IMR-90 (cell line): ENCODE data around the gene BTBD1. TPM values are rescaled to one million over a fixed set of nuclear protein-coding genes. Genes with fewer than 3 reads are reported as not detected.
A peak's percentile ranks its signal among the peaks of the same experiment; 100 is the strongest.

Experiments
- ATAC-seq: fragments of 200-7000 bp; cut with Tn5 transposase; 2 replicates; pipeline ENCODE4 v1.9.1; 2020; ENCODE audit warnings: low read depth, mild to moderate bottlenecking, moderate library complexity
- BruUV-seq: library from RNA; stranded (reverse); fragments of 400-500 nt; replicated peaks from 2 replicates; lab custom pipeline; 2021; lab: Mats Ljungman, UMichigan
- CTCF ChIA-PET: fragments of 300-600 bp; formaldehyde crosslinking; extraction: SDS; loops from one replicate; lab custom pipeline; 2021; ENCODE audit warnings: antibody characterized with exemption; lab: Yijun Ruan, JAX
- POLR2A ChIA-PET: fragments of 300-600 bp; sonication (Branson Sonifier 250); formaldehyde crosslinking; loops from one replicate; lab custom pipeline; 2022; ENCODE audit warnings: antibody characterized with exemption; ENCODE audit not compliant: unreplicated experiment; lab: Charles Lee
- DNase-seq: peaks from one replicate; pipeline ENCODE4 v3.0.0; 2013
- H2AFZ ChIP-seq: replicated peaks from 2 replicates; pipeline ENCODE3; 2013; ENCODE audit warnings: low read length, mild to moderate bottlenecking; ENCODE audit not compliant: poor library complexity
- H2AK5ac ChIP-seq: 2 replicates; pipeline ENCODE4 v1.6.1; 2013; ENCODE audit warnings: low read depth, low read length, inconsistent platforms
- H2AK9ac ChIP-seq: replicated peaks from 2 replicates; pipeline ENCODE3; 2013; ENCODE audit warnings: mild to moderate bottlenecking, low read depth, low read length, moderate library complexity; ENCODE audit not compliant: poor library complexity
- H2BK120ac ChIP-seq: 2 replicates; pipeline ENCODE4 v1.6.1; 2013; ENCODE audit warnings: low read depth, low read length, inconsistent platforms
- H2BK15ac ChIP-seq: 3 replicates; pipeline ENCODE4 v1.6.1; 2013; ENCODE audit warnings: low read depth, low read length, inconsistent platforms
- H2BK20ac ChIP-seq: 2 replicates; pipeline ENCODE4 v1.6.1; 2013; ENCODE audit warnings: low read depth, mild to moderate bottlenecking, inconsistent platforms, low read length, moderate library complexity
- H2BK5ac ChIP-seq: 2 replicates; pipeline ENCODE4 v1.6.1; 2013; ENCODE audit warnings: mild to moderate bottlenecking, low read depth, low read length, inconsistent platforms; ENCODE audit not compliant: poor library complexity, severe bottlenecking
- H3K14ac ChIP-seq: replicated peaks from 2 replicates; pipeline ENCODE4 v1.6.1; 2013; ENCODE audit warnings: low read depth, low read length, inconsistent platforms
- H3K18ac ChIP-seq: 2 replicates; pipeline ENCODE4 v1.6.1; 2013; ENCODE audit warnings: low read depth, low read length, control low read depth
- H3K23ac ChIP-seq: 2 replicates; pipeline ENCODE4 v1.6.1; 2013; ENCODE audit warnings: low read depth, low read length, inconsistent platforms
- H3K27ac ChIP-seq: 2 replicates; pipeline ENCODE4 v1.5.1; 2013; ENCODE audit warnings: mild to moderate bottlenecking, control low read depth, low read length; ENCODE audit not compliant: insufficient read depth
- H3K27me3 ChIP-seq: 2 replicates; pipeline ENCODE4 v1.6.1; 2013; ENCODE audit warnings: low read length; ENCODE audit not compliant: control insufficient read depth, insufficient read depth
- H3K36me3 ChIP-seq: 2 replicates; pipeline ENCODE4 v1.6.1; 2013; ENCODE audit warnings: low read length, mixed read lengths; ENCODE audit not compliant: control insufficient read depth, insufficient read depth
- H3K4ac ChIP-seq: 2 replicates; pipeline ENCODE4 v1.6.1; 2013; ENCODE audit warnings: low read depth, low read length, inconsistent platforms
- H3K4me1 ChIP-seq: 2 replicates; pipeline ENCODE4 v1.6.1; 2013; ENCODE audit warnings: low read length, mixed read lengths; ENCODE audit not compliant: control insufficient read depth, insufficient read depth
- H3K4me2 ChIP-seq: 2 replicates; pipeline ENCODE4 v1.6.1; 2013; ENCODE audit warnings: low read depth, mild to moderate bottlenecking, control low read depth, low read length, moderate library complexity
- H3K4me3 ChIP-seq: 2 replicates; pipeline ENCODE4 v1.5.1; 2013; ENCODE audit warnings: low read depth, mild to moderate bottlenecking, control low read depth, low read length, moderate library complexity; ENCODE audit not compliant: insufficient read depth
- H3K56ac ChIP-seq: 2 replicates; pipeline ENCODE4 v1.6.1; 2013; ENCODE audit warnings: low read length, inconsistent platforms; ENCODE audit not compliant: insufficient read depth; ENCODE audit errors: extremely low read depth
- H3K79me1 ChIP-seq, 2 experiments: 2 replicates each; pipeline ENCODE4 v1.6.1; 2013; ENCODE audit warnings: low read length in 2 of 2, inconsistent platforms in 1 of 2, low read depth in 1 of 2
- H3K9ac ChIP-seq: 2 replicates; pipeline ENCODE4 v1.6.1; 2013; ENCODE audit warnings: low read depth, low read length, control low read depth
- H3K9me1 ChIP-seq: 2 replicates; pipeline ENCODE4 v1.6.1; 2013; ENCODE audit warnings: low read length, inconsistent platforms; ENCODE audit not compliant: insufficient read depth
- H3K9me3 ChIP-seq: 2 replicates; pipeline ENCODE4 v1.6.1; 2013; ENCODE audit warnings: low read length; ENCODE audit not compliant: control insufficient read depth, insufficient read depth
- H4K20me1 ChIP-seq: 2 replicates; pipeline ENCODE4 v1.6.1; 2013; ENCODE audit warnings: low read length, inconsistent platforms; ENCODE audit not compliant: insufficient read depth
- H4K5ac ChIP-seq: 2 replicates; pipeline ENCODE4 v1.6.1; 2013; ENCODE audit warnings: mild to moderate bottlenecking, low read depth, low read length, control low read depth
- H4K8ac ChIP-seq, 2 experiments: 2 replicates each; pipeline ENCODE4 v1.6.1; 2013; ENCODE audit warnings: low read depth in 2 of 2, low read length in 2 of 2, control low read depth in 1 of 2, inconsistent platforms in 1 of 2
- H4K91ac ChIP-seq: 2 replicates; pipeline ENCODE4 v1.6.1; 2013; ENCODE audit warnings: low read depth, low read length, inconsistent platforms; ENCODE audit not compliant: insufficient read depth
- BHLHE40 ChIP-seq: fragments of 150-350 bp; IDR thresholded peaks from 2 replicates; pipeline ENCODE4 v1.6.1; 2016; ENCODE audit warnings: mild to moderate bottlenecking, low read depth, low read length
- CEBPB ChIP-seq: IDR thresholded peaks from 2 replicates; pipeline ENCODE4 v1.6.1; 2012; ENCODE audit warnings: low read depth, low read length, improper control_type of control experiment
- CHD1 ChIP-seq: IDR thresholded peaks from 2 replicates; pipeline ENCODE4 v1.6.1; 2012; ENCODE audit warnings: low read depth, low read length, improper control_type of control experiment
- CTCF ChIP-seq: conservative IDR thresholded peaks from 2 replicates; pipeline ENCODE4 v1.5.1; 2012; ENCODE audit warnings: mild to moderate bottlenecking, low read depth, low read length, improper control_type of control experiment
- ELK1 ChIP-seq: fragments of 150-350 bp; IDR thresholded peaks from 2 replicates; pipeline ENCODE4 v1.6.1; 2016; ENCODE audit warnings: low read depth, mild to moderate bottlenecking, low read length, moderate library complexity, borderline replicate concordance
- FOS ChIP-seq: fragments of 150-350 bp; IDR thresholded peaks from 2 replicates; pipeline ENCODE4 v1.6.1; 2016; ENCODE audit warnings: low read depth, low read length
- MAFK ChIP-seq: IDR thresholded peaks from 2 replicates; pipeline ENCODE4 v1.6.1; 2012; ENCODE audit warnings: low read depth, low read length, improper control_type of control experiment
- MAZ ChIP-seq: IDR thresholded peaks from 2 replicates; pipeline ENCODE4 v1.6.1; 2012; ENCODE audit warnings: low read depth, mild to moderate bottlenecking, low read length, improper control_type of control experiment, moderate library complexity, borderline replicate concordance
- NFE2L2 ChIP-seq: fragments of 150-350 bp; IDR thresholded peaks from 2 replicates; pipeline ENCODE4 v1.6.1; 2016; ENCODE audit warnings: low read depth, mild to moderate bottlenecking, low read length
- RAD21 ChIP-seq: IDR thresholded peaks from 2 replicates; pipeline ENCODE4 v1.6.1; 2012; ENCODE audit warnings: low read length, improper control_type of control experiment
- RFX5 ChIP-seq: IDR thresholded peaks from 2 replicates; pipeline ENCODE4 v1.8.0; 2012; ENCODE audit warnings: low read depth, mild to moderate bottlenecking, low read length, moderate library complexity
- SMC3 ChIP-seq: fragments of 150-350 bp; IDR thresholded peaks from 2 replicates; pipeline ENCODE4 v1.6.1; 2016; ENCODE audit warnings: low read depth, mild to moderate bottlenecking, antibody characterized with exemption, low read length, moderate library complexity
- USF2 ChIP-seq: fragments of 150-350 bp; IDR thresholded peaks from 2 replicates; pipeline ENCODE4 v1.6.1; 2017; ENCODE audit warnings: mild to moderate bottlenecking, antibody characterized with exemption, low read length, low read depth
- WGBS, 2 experiments: methylation state at CpG; one replicate each; pipeline versions ENCODE4 v1.1.5 to v1.1.7; 2013; ENCODE audit warnings: missing lambda C conversion rate in 2 of 2; ENCODE audit not compliant: insufficient read length in 1 of 2; ENCODE audit errors: extremely low coverage in 2 of 2; 5-methylcytosine and 5-hydroxymethylcytosine counted together
- dilution Hi-C: fragments of 300-500 bp; cut with HindIII; formaldehyde crosslinking; loops from one replicate; pipeline ENCODE4 v1.14.3; 2018; ENCODE audit warnings: low sequenced_read_pairs; ENCODE audit not compliant: unreplicated experiment
- in situ Hi-C: fragments of 300-500 bp; cut with MboI; formaldehyde crosslinking; loops from 3 replicates; pipeline ENCODE4 v1.14.3; 2019; ENCODE audit warnings: low sequenced_read_pairs, inconsistent platforms, mixed read lengths
- intact Hi-C: fragments of 100-400 bp; cut with micrococcal nuclease; formaldehyde crosslinking; loops from 2 replicates; pipeline ENCODE4 v1.10.0; 2022
- polyA plus RNA-seq, 3 experiments: library from polyadenylated mRNA; depleted of rRNA; stranded (reverse); fragments of >200 nt; gene quantifications; 2 replicates each; pipeline ENCODE4 v1.2.3, GENCODE V29; 2012; ENCODE audit warnings: low replicate concordance in 1 of 3
- total RNA-seq: library from RNA; depleted of rRNA; stranded (reverse); fragments of >200 nt; gene quantifications from 2 replicates; pipeline ENCODE4 v1.2.3, GENCODE V29; 2012

The BTBD1 gene
- total and polyA plus RNA-seq, 2 of the 4 experiments (the other 2 are of a cell fraction), result 39.3 to 78.7 TPM

- Histone ChIP-seq H4K5ac (no peak overlapping the region), H2AK9ac (peak overlapping the region; percentile 39), H3K27me3 (no peaks in the 10 kb centered on the region), H2BK120ac (peak overlapping the region; percentile 92), H3K36me3 (no peaks in the 10 kb centered on the region; the same call in 1 of the 2 replicates), H4K91ac (peak overlapping the region; percentile 68), H3K9me1 (peaks cover 25% of the 10 kb centered on the region), H3K79me1 (peaks cover under 1 to 31% of the 10 kb centered on the region in 2 experiments; a peak in 3 of 4 replicates), H2AFZ (no peak overlapping the region), H4K8ac (0 out of 4 replicates have a peak overlapping the region, but pooled peaks of 1 of the 2 experiments have one; percentile 63), H3K23ac (peak overlapping the region; percentile 80; the same call in 1 of the 2 replicates), H2BK5ac (no peak overlapping the region), H4K20me1 (peaks cover 3% of the 10 kb centered on the region; the same call in 1 of the 2 replicates), H3K4me2 (no peak overlapping the region), H3K9me3 (no peaks in the 10 kb centered on the region), H3K14ac (0 out of 2 replicates have a peak overlapping the region, but pooled peaks have one; percentile 90), H3K4me1 (peaks cover 12% of the 10 kb centered on the region), H3K18ac (no peak overlapping the region), H3K27ac (no peak overlapping the region), H3K56ac (no peak overlapping the region), H3K4me3 (no peak overlapping the region), H3K9ac (no peak overlapping the region), H2BK20ac (peak overlapping the region; percentile 70), H2AK5ac (peak overlapping the region; percentile 90; the same call in 1 of the 2 replicates), H2BK15ac (peak overlapping the region; percentile 95; the same call in 1 of the 3 replicates), H3K4ac (peak overlapping the region; percentile 83)
- POLR2A ChIA-PET, result no interaction called here
- no peak for DNase-seq
- intact Hi-C loops, result loop anchor here (2.0 kb wide), 1 partner anchor 47 kb away; the partner anchor contains the start of gene BTBD1
- ATAC-seq, result no peak
- CTCF ChIA-PET, result no interaction called here
- BruUV-seq, result no TSS peak
- dilution Hi-C loops, result no loop called here
- 83% methylated on average over 1 of the region's 5 CpGs; no CpG with 5 or more reads in 1 of the 2 experiments for WGBS, 2 experiments
- in situ Hi-C loops, result no loop called here
- TF ChIP-seq ELK1 (no peak), FOS (no peak), RAD21 (no peak), CHD1 (no peak), CTCF (no peak), CEBPB (no peak), MAFK (no peak), BHLHE40 (no peak), NFE2L2 (no peak), SMC3 (no peak), RFX5 (no peak), USF2 (no peak), MAZ (no peak)
These were observed 47.0 kb upstream of the BTBD1 start for GRCh38 chr15:83113881-83114674.
